ENCODE results near the gene CYP3A4. TPM values are rescaled to one million over a fixed set of nuclear protein-coding genes. Genes with fewer than 3 reads are reported as not detected.

CYP3A4 gene
- total and polyA plus RNA-seq, 2 of the 8 experiments (the other 6 are each of a cell fraction or from before 2014, with no cell fraction given), result not detected

GRCh38 chr7:99707096-99707495 lies 76.9 kb downstream of the CYP3A4 start (continued):
- no peak for TF ChIP-seq CHD7 (IDR thresholded peaks at IDR 0.05; ENCODE audit: insufficient replicate concordance, low read length)
